Heart left ventricle (tissue), 16 donors: ENCODE measurements around the gene ZNF195. TPM values are rescaled to one million over a fixed set of nuclear protein-coding genes. Genes with fewer than 3 reads are reported as not detected.

Source experiments
- ATAC-seq, 4 donors: fragments of 200-7000 bp; cut with Tn5 transposase; one replicate each; pipeline ENCODE4 v1.9.1; 2020 to 2022; ENCODE audit warnings: moderate library complexity in 4 of 4, mild to moderate bottlenecking in 3 of 4, moderate number of reproducible peaks in 1 of 4
- DNase-seq, 5 donors: peaks; one replicate each; pipeline ENCODE4 v3.0.0-alpha.2; 2020
- H3K27ac ChIP-seq, 12 donors: fragments of 200-600 bp; sonication (generic) in 4 of 12; one replicate each; pipeline versions ENCODE4 v1.5.0 to v1.8.0; 2016 to 2022; ENCODE audit warnings: mild to moderate bottlenecking in 2 of 12
- H3K27me3 ChIP-seq, 9 donors: fragments of 200-600 bp; sonication (generic) in 2 of 9; one replicate each; pipeline versions ENCODE4 v1.5.1 to v1.8.0; 2016 to 2022; ENCODE audit warnings: mild to moderate bottlenecking in 3 of 9
- H3K36me3 ChIP-seq, 9 donors: fragments of 200-600 bp; sonication (generic) in 2 of 9; one replicate each; pipeline versions ENCODE4 v1.5.0 to v1.8.0; 2018 to 2022; ENCODE audit warnings: mild to moderate bottlenecking in 2 of 9
- H3K4me1 ChIP-seq, 12 donors: fragments of 200-600 bp; sonication (generic) in 4 of 12; one replicate each; pipeline versions ENCODE4 v1.5.0 to v1.8.0; 2016 to 2022; ENCODE audit warnings: mild to moderate bottlenecking in 3 of 12
- H3K4me3 ChIP-seq, 12 donors: fragments of 200-600 bp; sonication (generic) in 4 of 12; one replicate each; pipeline versions ENCODE4 v1.5.0 to v1.8.0; 2017 to 2022; ENCODE audit warnings: mild to moderate bottlenecking in 9 of 12, moderate library complexity in 4 of 12
- H3K9me3 ChIP-seq, 12 donors: fragments of 200-600 bp; sonication (generic) in 4 of 12; one replicate each; pipeline versions ENCODE4 v1.5.0 to v1.8.0; 2016 to 2022; ENCODE audit warnings: mild to moderate bottlenecking in 1 of 12
- POLR2A ChIP-seq, 2 donors: fragments of 450-650 bp; IDR thresholded peaks; one replicate each; pipeline ENCODE4 v1.6.1; 2017; ENCODE audit warnings: antibody characterized with exemption in 2 of 2, mild to moderate bottlenecking in 2 of 2, moderate library complexity in 2 of 2
- WGBS, 4 donors: extraction: QIAGEN DNeasy Blood & Tissue Kit in 2 of 4; methylation state at CpG; one replicate each; pipeline versions ENCODE4 v1.1.5 to v1.1.7; 2013 to 2018; 5-methylcytosine and 5-hydroxymethylcytosine counted together
- intact Hi-C, 10 donors: fragments of 100-400 bp; cut with DNase I; formaldehyde crosslinking; loops; one replicate each; pipeline versions ENCODE4 v1.11.1 to v1.14.2; 2022
- polyA plus RNA-seq, 2 donors: library from polyadenylated mRNA; stranded (reverse); fragments of 200-250 nt; gene quantifications; one replicate each; pipeline ENCODE4 v1.2.3, GENCODE V29; 2013
- total RNA-seq, 9 donors: library from RNA; depleted of rRNA in 2 of 9; stranded (reverse); fragments of >200 nt in 2 of 9; fragmentation: NEBNext Ultra II Directional in 3 of 9; extraction: Animal tissue kit (Norgen Biotek cat#: 25700) in 3 of 9; gene quantifications; one replicate each; pipeline versions ENCODE4 v1.1.0 to v1.2.4, GENCODE V29; 2016 to 2023
- TF ChIP-seq, protein P1 (sequence below), 12 donors: fragments of 200-600 bp; sonication (generic) in 4 of 12; IDR thresholded peaks; one replicate each; pipeline versions ENCODE4 v1.5.0 to v1.8.0; 2018 to 2022; ENCODE audit warnings: antibody characterized with exemption in 12 of 12, mild to moderate bottlenecking in 5 of 12
- donor health status: ischemic (EF 13 %, LVEDD 7.1; RV severe dilation, severe dysfunction).
- donor health status: healthy with polysubstance abuse.
- donor health status: DM: no; HTN: yes; CAD: no.
- donor health status: DM: no; HTN: no; CAD: no.
- donor health status: ischemic (EF 25% LVEDD 6.9; RV normal size, moderate dysfunction).
- donor health status: ischemic (EF 25% LVEDD 5.7; RV mildly dilated, moderate dysfunction).
- donor health status: healthy.
- donor health status: DM: yes; HTN: yes; CAD: no.
- donor health status: ischemic (EF 35%, LVEDD 5.7; RV mildly dilated, moderate dysfunction).
- donor health status: nonischemic (EF 11% LVEDD 7.7; RV severe dilation, severe dysfunction).
- donor health status: DM: yes; HTN: yes; CAD: no.
- donor health status: PGD.
- donor health status: ischemic (EF 29% LVEDD 5.4; RV normal size, mild dysfunction).
- donor health status: nonischemic (EF 23%, LVEDD 6.1; RV moderate dilation, normal function).

Gene ZNF195
- total and polyA plus RNA-seq, 11 donors, result 5.6 to 14.9 (median 8.3) TPM

DNA sequence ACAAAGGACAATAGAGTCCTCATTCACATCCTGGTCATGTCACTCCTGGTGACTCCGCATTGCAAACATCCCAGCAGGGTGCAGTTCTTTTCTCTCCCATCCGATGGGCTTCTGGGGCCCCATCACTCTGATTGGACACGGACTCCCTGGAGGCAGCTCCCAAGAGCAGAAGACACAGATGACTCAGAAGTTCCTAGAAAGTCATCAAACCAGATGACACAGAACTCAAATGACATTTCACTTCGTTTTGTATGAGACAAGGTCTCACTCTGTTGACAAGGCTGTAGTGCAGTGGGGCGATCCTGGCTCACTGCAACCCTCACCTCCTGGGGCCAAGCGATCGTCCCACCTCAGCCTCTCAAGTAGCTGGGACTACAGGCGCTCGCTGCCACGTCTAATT lies 33.2 kb downstream of the ZNF195 start:
- H3K27ac ChIP-seq, result no peak overlapping the region
- peaks cover 0 to 23% (median 9%) of the 10 kb centered on the region in 12 donors for H3K9me3 ChIP-seq
- H3K36me3 ChIP-seq, result no peaks in the 10 kb centered on the region
- H3K4me3 ChIP-seq, result no peak overlapping the region
- WGBS, 4 donors, result 78 to 89% (median 82%) methylated on average over 10 of the region's 10 CpGs
- H3K4me1 ChIP-seq, result no peaks in the 10 kb centered on the region
- ATAC-seq (no peak), DNase-seq (no peak)
- TF ChIP-seq, protein P1, sequence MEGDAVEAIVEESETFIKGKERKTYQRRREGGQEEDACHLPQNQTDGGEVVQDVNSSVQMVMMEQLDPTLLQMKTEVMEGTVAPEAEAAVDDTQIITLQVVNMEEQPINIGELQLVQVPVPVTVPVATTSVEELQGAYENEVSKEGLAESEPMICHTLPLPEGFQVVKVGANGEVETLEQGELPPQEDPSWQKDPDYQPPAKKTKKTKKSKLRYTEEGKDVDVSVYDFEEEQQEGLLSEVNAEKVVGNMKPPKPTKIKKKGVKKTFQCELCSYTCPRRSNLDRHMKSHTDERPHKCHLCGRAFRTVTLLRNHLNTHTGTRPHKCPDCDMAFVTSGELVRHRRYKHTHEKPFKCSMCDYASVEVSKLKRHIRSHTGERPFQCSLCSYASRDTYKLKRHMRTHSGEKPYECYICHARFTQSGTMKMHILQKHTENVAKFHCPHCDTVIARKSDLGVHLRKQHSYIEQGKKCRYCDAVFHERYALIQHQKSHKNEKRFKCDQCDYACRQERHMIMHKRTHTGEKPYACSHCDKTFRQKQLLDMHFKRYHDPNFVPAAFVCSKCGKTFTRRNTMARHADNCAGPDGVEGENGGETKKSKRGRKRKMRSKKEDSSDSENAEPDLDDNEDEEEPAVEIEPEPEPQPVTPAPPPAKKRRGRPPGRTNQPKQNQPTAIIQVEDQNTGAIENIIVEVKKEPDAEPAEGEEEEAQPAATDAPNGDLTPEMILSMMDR (IDR thresholded peaks at IDR 0.05), result no peak
- H3K27me3 ChIP-seq, result peaks cover 0 to 19% (median 4%) of the 10 kb centered on the region in 9 donors
- intact Hi-C loops, result loop anchor here in 4 of 10 donors (10.0 kb wide), 1 partner anchor 59 kb away; no protein-coding TSS in a partner anchor

DNA sequence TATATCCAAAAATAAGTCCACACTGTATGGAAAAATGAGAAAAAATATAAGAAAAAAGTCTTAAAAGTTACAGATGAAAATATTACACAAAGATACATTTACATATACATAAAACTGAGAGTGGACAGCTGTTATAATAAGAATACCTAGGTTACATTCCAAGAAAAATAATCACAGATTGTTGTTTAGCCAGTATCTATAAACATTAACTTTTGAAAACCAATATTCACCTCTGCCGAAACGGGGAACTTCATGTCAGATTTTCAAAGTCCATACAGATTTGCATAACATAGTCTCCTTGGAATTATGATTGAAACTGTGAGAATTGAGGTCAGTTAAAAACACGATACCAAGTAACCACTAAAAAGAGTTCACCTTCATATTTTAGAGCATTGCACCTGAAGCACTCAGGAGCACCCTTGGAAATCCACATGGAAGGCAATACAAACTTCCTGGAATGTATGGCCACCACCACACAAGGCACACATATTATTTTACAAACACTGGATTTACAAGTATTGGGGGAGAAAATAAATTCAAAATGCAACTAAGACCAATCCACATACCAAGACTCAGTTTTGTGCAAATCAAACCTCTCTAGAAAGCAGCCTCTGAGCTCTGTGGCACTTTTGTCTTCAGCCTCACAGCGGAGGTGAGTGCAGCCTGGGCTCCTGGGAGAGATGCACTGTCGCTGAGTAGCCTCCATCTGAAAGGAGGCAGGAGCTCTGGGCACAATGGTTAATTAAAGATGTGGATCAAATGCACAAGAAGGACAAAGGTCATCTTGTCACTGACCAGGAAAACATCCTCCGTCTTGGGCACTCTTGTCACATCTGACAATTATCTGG lies 34.4 kb downstream of the ZNF195 start:
- WGBS, 4 donors, result 71 to 78% (median 75%) methylated on average over 6 of the region's 6 CpGs
- intact Hi-C loops, result loop anchor here in 4 of 10 donors (10.0 kb wide), 1 partner anchor 60 kb away; no protein-coding TSS in a partner anchor
- no peak overlapping the region for H3K27ac ChIP-seq
- H3K4me3 ChIP-seq, result no peak overlapping the region
- H3K36me3 ChIP-seq, result no peaks in the 10 kb centered on the region
- H3K27me3 ChIP-seq, result peaks cover 0 to 20% (median 4%) of the 10 kb centered on the region in 9 donors
- peaks cover 0 to 23% (median 9%) of the 10 kb centered on the region in 12 donors for H3K9me3 ChIP-seq
- TF ChIP-seq POLR2A (IDR thresholded peaks at IDR 0.05), result no peak
- TF ChIP-seq, protein P1 (IDR thresholded peaks at IDR 0.05), result no peak
- DNase-seq, result no peak
- ATAC-seq, result no peak
- no peaks in the 10 kb centered on the region for H3K4me1 ChIP-seq

DNA sequence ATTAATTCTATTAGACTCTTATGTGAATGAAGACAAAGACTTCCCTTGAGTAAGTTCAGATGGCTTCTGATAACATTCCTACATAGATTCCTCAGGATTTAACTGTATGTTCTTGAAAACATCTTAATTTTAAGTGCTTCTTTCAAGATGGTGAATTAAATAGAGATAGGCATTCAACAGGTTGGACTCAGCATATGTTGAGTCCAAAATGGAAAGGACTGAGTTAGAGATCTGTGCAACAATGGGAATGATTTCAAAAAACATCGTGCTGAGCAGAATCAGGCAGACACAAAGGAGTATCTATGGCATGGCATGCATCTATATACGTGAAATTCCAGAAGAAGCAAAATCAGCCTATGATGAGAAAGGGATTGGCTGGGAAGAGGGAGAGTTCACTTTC lies 36.2 kb downstream of the ZNF195 start:
- intact Hi-C loops, result loop anchor here in 4 of 10 donors (10.0 kb wide), 1 partner anchor 62 kb away; no protein-coding TSS in a partner anchor
- Histone ChIP-seq H3K9me3 (peaks cover 0 to 13% (median 7%) of the 10 kb centered on the region in 12 donors), H3K36me3 (no peaks in the 10 kb centered on the region), H3K4me3 (no peak overlapping the region), H3K27me3 (peaks cover 0 to 28% (median 4%) of the 10 kb centered on the region in 9 donors), H3K27ac (no peak overlapping the region), H3K4me1 (no peaks in the 10 kb centered on the region)
- DNase-seq (no peak), ATAC-seq (no peak)
- TF ChIP-seq, protein P1 (IDR thresholded peaks at IDR 0.05), result no peak
- TF ChIP-seq POLR2A (IDR thresholded peaks at IDR 0.05), result no peak
- WGBS, 4 donors, result 58 to 68% (median 65%) methylated on average over 2 of the region's 2 CpGs

DNA sequence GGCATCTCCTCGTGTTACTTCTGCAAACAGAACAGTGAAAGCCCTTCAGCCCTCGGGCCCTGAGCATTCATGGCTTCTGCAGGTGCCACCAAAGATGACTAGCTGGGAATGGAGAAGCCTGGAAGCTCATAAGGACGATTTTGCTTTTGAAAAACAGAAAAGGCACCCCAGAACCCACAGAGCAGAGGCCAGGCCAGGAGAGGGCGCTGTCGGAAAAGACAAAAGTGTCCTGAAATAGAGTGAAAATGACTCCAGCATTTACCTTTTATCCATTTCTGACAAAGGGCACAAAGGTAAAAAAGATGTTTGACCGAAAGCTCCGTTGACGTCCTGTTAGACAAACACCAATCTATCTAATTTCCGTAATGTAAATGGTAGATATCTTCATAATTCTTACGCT lies 37.6 kb downstream of the ZNF195 start:
- DNase-seq, result peak in 1 of 5 donors; percentile 67
- no peak for ATAC-seq
- Histone ChIP-seq H3K9me3 (no peaks in the 10 kb centered on the region), H3K27me3 (peaks cover 0 to 28% (median 4%) of the 10 kb centered on the region in 9 donors), H3K27ac (no peak overlapping the region), H3K4me1 (no peaks in the 10 kb centered on the region), H3K4me3 (no peak overlapping the region), H3K36me3 (no peaks in the 10 kb centered on the region)
- WGBS, 4 donors, result 21 to 27% (median 25%) methylated on average over 10 of the region's 10 CpGs
- intact Hi-C loops, result loop anchor here in 4 of 10 donors (10.0 kb wide), 1 partner anchor 64 kb away; no protein-coding TSS in a partner anchor
- no peak for TF ChIP-seq POLR2A (IDR thresholded peaks at IDR 0.05)
- TF ChIP-seq, protein P1 (IDR thresholded peaks at IDR 0.05), result peak; percentile 34 to 69 (median 58)
